ENCODE measurements around the gene VWA2. TPM values are rescaled to one million over a fixed set of nuclear protein-coding genes. Genes with fewer than 3 reads are reported as not detected.

Gene VWA2
- total RNA-seq = under 1 TPM in 2 of 5 experiments, not detected in 3; 0.11 to 0.27 TPM
- polyA plus RNA-seq = not detected
- not detected for total RNA-seq

GRCh38 chr10:114239117-114239993, at the start of gene VWA2:
VWA2 (plus strand) TSS chr10:114239254; CDS start chr10:114248714, 9,460 bp downstream.
- POLR2A ChIA-PET = no interaction called here
- Histone ChIP-seq H3K4me1 (ENCODE audit: control insufficient read depth in 2 of 2, insufficient read depth in 2 of 2, low read length in 2 of 2) (no peaks in the 10 kb centered on the region), H3K4me3 (ENCODE audit: low read length) (no peak within 1 kb of the TSS), H3K9me3 (ENCODE audit: control insufficient read depth in 2 of 3, low read length in 3 of 3) (no peaks in the 10 kb centered on the region), H3K27me3 (ENCODE audit: control insufficient read depth in 2 of 2, insufficient read depth in 2 of 2, low read length in 2 of 2) (peaks cover 0 to 4% of the 10 kb centered on the region in 2 donors), H3K36me3 (ENCODE audit: control insufficient read depth in 2 of 3, insufficient read depth in 3 of 3, low read length in 3 of 3) (no peaks in the 10 kb centered on the region), H3K27ac (ENCODE audit: low read depth, low read length) (no peak within 1 kb of the TSS)
- CTCF ChIA-PET = interaction anchor here (0.6 to 0.7 kb wide), 2 partner anchors 386 to 433 kb away, joined by 3 read pairs; partner anchors contain the start of gene DCLRE1A
- no peaks in the 10 kb centered on the region for H3K9me3 Mint-ChIP-seq
- no peak within 1 kb of the TSS for H3K27ac Mint-ChIP-seq
- H3K27me3 Mint-ChIP-seq = peaks cover 62 to 70% (median 66%) of the 10 kb centered on the region in 5 donors
- ATAC-seq (peak; percentile 31), DNase-seq (peak in 5 of 9 donors; percentile 4 to 14 (median 6))
- intact Hi-C loops (cut with micrococcal nuclease) = no loop called here
- peaks cover 0 to 9% (median 4%) of the 10 kb centered on the region in 7 donors for H3K4me1 Mint-ChIP-seq
- H3K4me3 Mint-ChIP-seq = peak within 1 kb of the TSS in 8 of 10 donors; percentile 23 to 69 (median 57)
- H3K36me3 Mint-ChIP-seq = no peaks in the 10 kb centered on the region

GRCh38 chr10:114189700-114190099, 49.4 kb upstream of the VWA2 start:
- Histone ChIP-seq H3K27ac (ENCODE audit: low read depth, low read length) (no peak overlapping the region), H3K4me1 (ENCODE audit: control insufficient read depth in 2 of 2, insufficient read depth in 2 of 2, low read length in 2 of 2) (no peaks in the 10 kb centered on the region), H3K4me3 (ENCODE audit: low read length) (no peak overlapping the region), H3K36me3 (ENCODE audit: control insufficient read depth in 2 of 3, insufficient read depth in 3 of 3, low read length in 3 of 3) (no peaks in the 10 kb centered on the region), H3K27me3 (ENCODE audit: control insufficient read depth in 2 of 2, insufficient read depth in 2 of 2, low read length in 2 of 2) (no peaks in the 10 kb centered on the region), H3K9me3 (ENCODE audit: control insufficient read depth in 2 of 3, low read length in 3 of 3) (no peaks in the 10 kb centered on the region)
- ATAC-seq = no peak
- Mint-ChIP-seq H3K4me1 (peaks cover 0 to 1% (median 0%) of the 10 kb centered on the region in 7 donors), H3K4me3 (no peak overlapping the region), H3K9me3 (peaks cover 0 to 2% (median 0%) of the 10 kb centered on the region in 11 donors), H3K27me3 (peaks cover 10 to 60% (median 12%) of the 10 kb centered on the region in 5 donors), H3K27ac (no peak overlapping the region), H3K36me3 (no peaks in the 10 kb centered on the region)
- ChIA-PET CTCF (no interaction called here), POLR2A (interaction anchor here (0.7 kb wide), 1 partner anchor 11 kb away, joined by 3 read pairs; the partner anchor contains the start of gene TDRD1)
- intact Hi-C loops (cut with micrococcal nuclease) = no loop called here
- DNase-seq = no peak

- no peaks in the 10 kb centered on the region for H3K9me3 ChIP-seq (ENCODE audit: control insufficient read depth in 2 of 3, low read length in 3 of 3)
- Mint-ChIP-seq H3K36me3 (peaks cover 0 to 5% (median 0%) of the 10 kb centered on the region in 5 donors), H3K27ac (no peak overlapping the region), H3K4me3 (no peak overlapping the region), H3K4me1 (peaks cover 0 to 12% (median 0%) of the 10 kb centered on the region in 7 donors), H3K9me3 (peaks cover 0 to 2% (median 0%) of the 10 kb centered on the region in 11 donors), H3K27me3 (peaks cover 22 to 78% (median 46%) of the 10 kb centered on the region in 5 donors)
- no peaks in the 10 kb centered on the region for H3K27me3 ChIP-seq (ENCODE audit: control insufficient read depth in 2 of 2, insufficient read depth in 2 of 2, low read length in 2 of 2)
- POLR2A ChIA-PET = no interaction called here
- intact Hi-C loops (cut with micrococcal nuclease) = no loop called here
- H3K27ac ChIP-seq (ENCODE audit: low read depth, low read length) = no peak overlapping the region
- ATAC-seq (no peak), DNase-seq (no peak)
- CTCF ChIA-PET = no interaction called here
- no peak overlapping the region for H3K4me3 ChIP-seq (ENCODE audit: low read length)
- H3K4me1 ChIP-seq (ENCODE audit: control insufficient read depth in 2 of 2, insufficient read depth in 2 of 2, low read length in 2 of 2) = no peaks in the 10 kb centered on the region
- H3K36me3 ChIP-seq (ENCODE audit: control insufficient read depth in 2 of 3, insufficient read depth in 3 of 3, low read length in 3 of 3) = no peaks in the 10 kb centered on the region
Measured at GRCh38 chr10:114195079-114195478, 44.0 kb upstream of the VWA2 start.

GRCh38 chr10:114199239-114199638, 39.8 kb upstream of the VWA2 start:
- no peaks in the 10 kb centered on the region for H3K36me3 ChIP-seq (ENCODE audit: control insufficient read depth in 2 of 3, insufficient read depth in 3 of 3, low read length in 3 of 3)
- CTCF ChIA-PET = no interaction called here
- H3K36me3 Mint-ChIP-seq = peaks cover 0 to 5% (median 0%) of the 10 kb centered on the region in 5 donors
- intact Hi-C loops (cut with micrococcal nuclease) = no loop called here
- ATAC-seq = no peak
- no peak overlapping the region for H3K4me3 ChIP-seq (ENCODE audit: low read length)
- no peaks in the 10 kb centered on the region for H3K27me3 ChIP-seq (ENCODE audit: control insufficient read depth in 2 of 2, insufficient read depth in 2 of 2, low read length in 2 of 2)
- no peaks in the 10 kb centered on the region for H3K9me3 ChIP-seq (ENCODE audit: control insufficient read depth in 2 of 3, low read length in 3 of 3)
- no peak for DNase-seq
- POLR2A ChIA-PET = no interaction called here
- H3K4me3 Mint-ChIP-seq = no peak overlapping the region
- H3K9me3 Mint-ChIP-seq = peaks cover 0 to 2% (median 0%) of the 10 kb centered on the region in 11 donors
- H3K27ac Mint-ChIP-seq = no peak overlapping the region
- peaks cover 45 to 78% (median 52%) of the 10 kb centered on the region in 5 donors for H3K27me3 Mint-ChIP-seq
- peaks cover 0 to 12% (median 0%) of the 10 kb centered on the region in 7 donors for H3K4me1 Mint-ChIP-seq
- H3K4me1 ChIP-seq (ENCODE audit: control insufficient read depth in 2 of 2, insufficient read depth in 2 of 2, low read length in 2 of 2) = no peaks in the 10 kb centered on the region
- no peak overlapping the region for H3K27ac ChIP-seq (ENCODE audit: low read depth, low read length)

- H3K27me3 Mint-ChIP-seq = peaks cover 23 to 57% (median 35%) of the 10 kb centered on the region in 5 donors
- CTCF ChIA-PET = no interaction called here
- H3K4me1 Mint-ChIP-seq = no peaks in the 10 kb centered on the region
- Histone ChIP-seq H3K27me3 (ENCODE audit: control insufficient read depth in 2 of 2, insufficient read depth in 2 of 2, low read length in 2 of 2) (no peaks in the 10 kb centered on the region), H3K4me3 (ENCODE audit: low read length) (no peak overlapping the region), H3K4me1 (ENCODE audit: control insufficient read depth in 2 of 2, insufficient read depth in 2 of 2, low read length in 2 of 2) (no peaks in the 10 kb centered on the region), H3K27ac (ENCODE audit: low read depth, low read length) (no peak overlapping the region), H3K36me3 (ENCODE audit: control insufficient read depth in 2 of 3, insufficient read depth in 3 of 3, low read length in 3 of 3) (no peaks in the 10 kb centered on the region), H3K9me3 (ENCODE audit: control insufficient read depth in 2 of 3, low read length in 3 of 3) (no peaks in the 10 kb centered on the region)
- H3K9me3 Mint-ChIP-seq = no peaks in the 10 kb centered on the region
- no peak overlapping the region for H3K27ac Mint-ChIP-seq
- no peak for ATAC-seq
- H3K4me3 Mint-ChIP-seq = no peak overlapping the region
- DNase-seq = no peak
- no peaks in the 10 kb centered on the region for H3K36me3 Mint-ChIP-seq
- POLR2A ChIA-PET = no interaction called here
- intact Hi-C loops (cut with micrococcal nuclease) = no loop called here
Measured at GRCh38 chr10:114202812-114203211, 36.2 kb upstream of the VWA2 start.

GRCh38 chr10:114206902-114207301, 32.2 kb upstream of the VWA2 start:
- intact Hi-C loops (cut with micrococcal nuclease) = no loop called here
- no peaks in the 10 kb centered on the region for H3K9me3 ChIP-seq (ENCODE audit: control insufficient read depth in 2 of 3, low read length in 3 of 3)
- CTCF ChIA-PET = interaction anchor here (0.7 kb wide), 1 partner anchor 391 kb away, joined by 3 read pairs; no protein-coding TSS in a partner anchor
- no peaks in the 10 kb centered on the region for H3K36me3 Mint-ChIP-seq
- no peak overlapping the region for H3K27ac Mint-ChIP-seq
- H3K27me3 ChIP-seq (ENCODE audit: control insufficient read depth in 2 of 2, insufficient read depth in 2 of 2, low read length in 2 of 2) = no peaks in the 10 kb centered on the region
- H3K36me3 ChIP-seq (ENCODE audit: control insufficient read depth in 2 of 3, insufficient read depth in 3 of 3, low read length in 3 of 3) = no peaks in the 10 kb centered on the region
- H3K4me3 Mint-ChIP-seq = no peak overlapping the region
- no peak overlapping the region for H3K4me3 ChIP-seq (ENCODE audit: low read length)
- no peaks in the 10 kb centered on the region for H3K9me3 Mint-ChIP-seq
- DNase-seq (no peak), ATAC-seq (no peak)
- no peak overlapping the region for H3K27ac ChIP-seq (ENCODE audit: low read depth, low read length)
- peaks cover 0 to 39% (median 13%) of the 10 kb centered on the region in 5 donors for H3K27me3 Mint-ChIP-seq
- H3K4me1 Mint-ChIP-seq = no peaks in the 10 kb centered on the region
- POLR2A ChIA-PET = no interaction called here
- no peaks in the 10 kb centered on the region for H3K4me1 ChIP-seq (ENCODE audit: control insufficient read depth in 2 of 2, insufficient read depth in 2 of 2, low read length in 2 of 2)

Measured in naive thymus-derived CD4-positive, alpha-beta T cell (primary cell).